ENCODE results near the gene PNMA1.
A peak's percentile ranks its signal among the peaks of the same experiment; 100 is the strongest.

PNMA1 gene

DNA sequence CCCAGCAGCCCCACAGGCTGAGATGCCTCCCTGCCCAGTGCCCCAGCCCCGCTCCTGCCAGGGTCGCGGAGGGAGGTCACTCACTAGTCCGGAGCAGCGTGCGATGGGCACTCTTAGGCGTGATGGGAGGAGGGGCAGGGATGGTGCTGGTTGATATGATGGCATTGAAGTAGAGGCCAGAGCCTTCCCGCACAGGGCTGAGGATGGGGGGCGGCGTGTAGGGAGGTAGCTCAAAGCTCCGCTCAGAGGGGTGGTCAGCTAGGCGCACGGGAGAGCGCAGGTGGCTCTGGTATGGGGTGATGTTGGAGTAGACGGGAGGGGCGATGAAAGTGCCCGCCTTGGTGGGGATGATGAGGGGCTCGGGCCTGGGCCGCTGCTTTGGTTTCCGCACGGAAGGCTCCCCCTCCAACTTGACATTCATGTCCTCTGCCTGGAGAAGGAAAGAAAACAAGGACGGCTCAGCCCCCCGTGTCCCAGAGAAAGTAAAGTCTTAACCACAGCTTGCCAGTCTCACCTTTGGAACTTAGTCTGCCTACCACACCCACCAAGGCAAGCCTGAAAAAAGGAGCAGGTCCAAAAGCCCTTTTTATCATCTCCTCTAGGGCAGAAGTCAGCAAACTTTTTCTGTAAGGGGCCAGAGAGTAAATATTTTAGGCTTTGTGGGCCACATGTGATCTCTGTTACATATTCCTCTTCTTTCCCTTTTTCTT, 15.5 kb upstream of the PNMA1 start:
- no peak for DNase-seq (ENCODE audit: extremely low spot score)
- CTCF ChIA-PET, result interaction anchor here (0.8 to 3.0 kb wide), 13 partner anchors 8 to 320 kb away, joined by 3 to 14 read pairs (median 6); a partner anchor contains a TSS
- POLR2A ChIA-PET, result interaction anchor here (1.8 to 1.9 kb wide), 2 partner anchors 122 to 157 kb away, joined by 7 to 10 read pairs; partner anchors contain the start of genes PTGR2 and ZNF410
- TF ChIP-seq FOXA1 (IDR thresholded peaks at IDR 0.05) (no peak), L3MBTL2 (conservative IDR thresholded peaks at IDR 0.05) (no peak), NFRKB (IDR thresholded peaks at IDR 0.05) (no peak), TARDBP (IDR thresholded peaks at IDR 0.05) (no peak), SUZ12 (IDR thresholded peaks at IDR 0.05) (no peak), SP1 (IDR thresholded peaks at IDR 0.05) (no peak), CTBP1 (IDR thresholded peaks at IDR 0.05; ENCODE audit: borderline replicate concordance) (no peak), ARNT (IDR thresholded peaks at IDR 0.05) (no peak), ZNF384 (IDR thresholded peaks at IDR 0.05) (no peak)

DNA sequence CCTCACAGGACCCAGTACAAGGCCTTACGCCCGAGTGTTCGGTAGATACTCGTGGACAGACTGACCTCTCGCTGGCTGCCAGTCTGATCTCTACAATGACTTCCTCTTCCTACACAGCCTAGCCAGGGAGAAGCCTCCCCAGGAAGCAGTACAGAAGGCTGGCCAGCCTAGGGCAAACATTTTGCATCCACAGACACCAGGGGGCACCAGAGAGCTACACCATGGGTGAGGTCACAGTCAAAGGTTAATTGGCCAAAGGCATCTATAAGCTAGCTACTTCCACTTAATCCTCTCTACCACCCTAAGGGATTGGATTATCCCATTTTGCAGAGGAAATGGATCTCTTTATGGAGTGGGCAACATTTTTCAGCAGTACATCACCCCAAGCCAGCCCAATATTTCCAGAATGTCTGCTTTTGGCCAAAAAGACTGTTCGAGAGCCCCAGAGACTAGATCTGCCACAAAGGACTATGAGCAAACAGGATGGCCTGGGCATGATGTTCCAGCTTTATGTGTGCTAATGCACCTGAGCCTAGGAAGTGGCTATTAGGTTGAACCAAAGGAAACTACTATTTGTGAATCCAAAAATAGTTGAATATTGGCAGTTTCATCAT, 14.6 kb upstream of the PNMA1 start:
- ChIA-PET CTCF (interaction anchor here (0.6 to 3.0 kb wide), 25 partner anchors 9 to 321 kb away, joined by 3 to 14 read pairs (median 4); a partner anchor contains a TSS), POLR2A (interaction anchor here (1.0 to 1.9 kb wide), 4 partner anchors 30 to 158 kb away, joined by 3 to 10 read pairs (median 6); partner anchors contain the start of genes PTGR2 and ZNF410)
- TF ChIP-seq CTBP1 (IDR thresholded peaks at IDR 0.05; ENCODE audit: borderline replicate concordance), result no peak
- TF ChIP-seq L3MBTL2 (conservative IDR thresholded peaks at IDR 0.05), result no peak
- no peak for TF ChIP-seq BHLHE40 (IDR thresholded peaks at IDR 0.05; ENCODE audit: borderline replicate concordance)
- no peak for TF ChIP-seq SUZ12 (IDR thresholded peaks at IDR 0.05)
- no peak for TF ChIP-seq NFRKB (IDR thresholded peaks at IDR 0.05)
- no peak for TF ChIP-seq ARNT (IDR thresholded peaks at IDR 0.05)
- TF ChIP-seq SP1 (IDR thresholded peaks at IDR 0.05), result no peak
- TF ChIP-seq, protein P1, sequence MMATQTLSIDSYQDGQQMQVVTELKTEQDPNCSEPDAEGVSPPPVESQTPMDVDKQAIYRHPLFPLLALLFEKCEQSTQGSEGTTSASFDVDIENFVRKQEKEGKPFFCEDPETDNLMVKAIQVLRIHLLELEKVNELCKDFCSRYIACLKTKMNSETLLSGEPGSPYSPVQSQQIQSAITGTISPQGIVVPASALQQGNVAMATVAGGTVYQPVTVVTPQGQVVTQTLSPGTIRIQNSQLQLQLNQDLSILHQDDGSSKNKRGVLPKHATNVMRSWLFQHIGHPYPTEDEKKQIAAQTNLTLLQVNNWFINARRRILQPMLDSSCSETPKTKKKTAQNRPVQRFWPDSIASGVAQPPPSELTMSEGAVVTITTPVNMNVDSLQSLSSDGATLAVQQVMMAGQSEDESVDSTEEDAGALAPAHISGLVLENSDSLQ (IDR thresholded peaks at IDR 0.05), result no peak
- TF ChIP-seq TARDBP (IDR thresholded peaks at IDR 0.05), result no peak
- TF ChIP-seq ZNF384 (IDR thresholded peaks at IDR 0.05), result no peak
- TF ChIP-seq FOXK2 (IDR thresholded peaks at IDR 0.05), result no peak
- TF ChIP-seq LEF1 (IDR thresholded peaks at IDR 0.05; ENCODE audit: borderline replicate concordance), result no peak
- TF ChIP-seq ELF4 (IDR thresholded peaks at IDR 0.05), result no peak
- TF ChIP-seq HDGF (IDR thresholded peaks at IDR 0.05; ENCODE audit: borderline replicate concordance), result no peak
- no peak for TF ChIP-seq FOXM1 (IDR thresholded peaks at IDR 0.05; ENCODE audit: borderline replicate concordance)
- no peak for TF ChIP-seq FOXA1 (IDR thresholded peaks at IDR 0.05)
- peak; percentile 83 for DNase-seq (ENCODE audit: extremely low spot score)

DNA sequence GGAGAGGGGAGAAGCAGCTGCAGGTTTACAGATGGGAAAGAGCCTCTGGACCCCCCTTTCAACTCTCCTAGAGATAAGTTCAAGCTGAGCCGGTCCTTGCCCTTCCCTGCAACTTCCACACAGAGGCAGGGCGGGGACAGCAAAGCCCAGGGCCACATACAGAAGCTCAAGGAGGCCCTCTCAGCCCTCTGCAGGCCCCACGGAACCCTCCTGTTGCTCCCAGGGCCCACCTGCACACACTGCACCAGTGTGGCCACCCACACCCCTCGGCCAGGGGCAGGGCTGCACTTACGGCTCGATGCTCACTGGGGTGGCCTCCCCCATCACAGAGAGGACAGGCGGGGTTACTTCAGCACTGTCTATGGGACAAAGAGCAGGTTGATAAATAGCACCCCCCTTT, 13.0 kb upstream of the PNMA1 start:
- TF ChIP-seq SP1 (IDR thresholded peaks at IDR 0.05) (no peak), ARNT (IDR thresholded peaks at IDR 0.05) (no peak), BHLHE40 (IDR thresholded peaks at IDR 0.05; ENCODE audit: borderline replicate concordance) (no peak), HDGF (IDR thresholded peaks at IDR 0.05; ENCODE audit: borderline replicate concordance) (no peak), FOXK2 (IDR thresholded peaks at IDR 0.05) (no peak)
- ChIA-PET POLR2A (no interaction called here), CTCF (interaction anchor here (0.7 to 3.0 kb wide), 4 partner anchors 10 to 45 kb away, joined by 3 to 14 read pairs (median 3); no protein-coding TSS in a partner anchor)
- no peak for DNase-seq (ENCODE audit: extremely low spot score)

DNA sequence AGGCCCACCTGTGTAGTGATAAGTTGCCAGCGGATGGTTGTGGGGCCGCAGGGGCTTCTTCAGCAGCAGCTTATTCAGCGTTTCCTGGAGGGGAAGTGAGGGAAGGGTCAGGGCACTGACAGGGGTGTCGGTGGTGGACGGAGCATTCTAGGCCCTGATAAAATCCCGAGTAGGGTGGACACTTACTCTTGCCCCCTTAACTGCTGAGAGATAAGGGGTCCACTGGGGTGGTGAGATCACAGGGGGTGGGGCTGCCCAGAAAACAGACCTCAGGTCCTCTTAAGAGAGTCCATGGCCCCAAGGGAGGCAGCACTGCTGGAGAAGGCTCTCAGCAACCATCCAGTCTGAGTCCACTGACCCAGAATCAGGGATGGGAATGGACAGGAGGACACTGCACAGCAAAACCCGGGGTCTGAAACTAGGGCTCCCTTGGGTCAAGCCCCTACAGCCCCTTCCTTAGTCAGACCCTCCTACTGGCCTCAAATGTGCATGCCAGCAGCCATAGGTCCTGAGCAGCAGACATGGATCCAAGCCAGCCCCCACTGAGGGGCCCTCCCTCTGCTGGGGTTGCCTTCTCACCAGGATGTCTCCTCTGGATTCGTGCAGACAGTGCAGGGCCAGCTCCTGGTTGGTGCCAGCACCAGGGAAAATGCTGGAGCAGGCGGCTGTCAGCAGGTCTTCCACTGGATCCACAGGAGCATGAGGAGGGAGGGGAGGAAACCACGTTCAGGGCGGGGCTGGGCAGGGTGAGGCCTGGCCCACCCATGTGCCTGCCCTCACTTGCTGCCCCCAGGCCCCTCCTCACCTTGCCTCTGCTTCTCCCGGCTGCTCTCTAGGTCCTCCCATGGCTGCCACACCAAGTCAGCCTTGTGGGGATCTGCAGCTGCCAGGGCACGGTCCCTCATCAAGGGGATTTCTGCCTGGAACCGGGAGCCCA, 12.1 kb upstream of the PNMA1 start:
- ChIA-PET POLR2A (no interaction called here), CTCF (interaction anchor here (3.0 kb wide), 1 partner anchor 32 kb away, joined by 14 read pairs; no protein-coding TSS in a partner anchor)
- no peak for TF ChIP-seq ARNT (IDR thresholded peaks at IDR 0.05)
- no peak for TF ChIP-seq ELF4 (IDR thresholded peaks at IDR 0.05)
- TF ChIP-seq, protein P1 (IDR thresholded peaks at IDR 0.05), result no peak
- TF ChIP-seq LEF1 (IDR thresholded peaks at IDR 0.05; ENCODE audit: borderline replicate concordance), result no peak
- DNase-seq (ENCODE audit: extremely low spot score), result no peak

DNA sequence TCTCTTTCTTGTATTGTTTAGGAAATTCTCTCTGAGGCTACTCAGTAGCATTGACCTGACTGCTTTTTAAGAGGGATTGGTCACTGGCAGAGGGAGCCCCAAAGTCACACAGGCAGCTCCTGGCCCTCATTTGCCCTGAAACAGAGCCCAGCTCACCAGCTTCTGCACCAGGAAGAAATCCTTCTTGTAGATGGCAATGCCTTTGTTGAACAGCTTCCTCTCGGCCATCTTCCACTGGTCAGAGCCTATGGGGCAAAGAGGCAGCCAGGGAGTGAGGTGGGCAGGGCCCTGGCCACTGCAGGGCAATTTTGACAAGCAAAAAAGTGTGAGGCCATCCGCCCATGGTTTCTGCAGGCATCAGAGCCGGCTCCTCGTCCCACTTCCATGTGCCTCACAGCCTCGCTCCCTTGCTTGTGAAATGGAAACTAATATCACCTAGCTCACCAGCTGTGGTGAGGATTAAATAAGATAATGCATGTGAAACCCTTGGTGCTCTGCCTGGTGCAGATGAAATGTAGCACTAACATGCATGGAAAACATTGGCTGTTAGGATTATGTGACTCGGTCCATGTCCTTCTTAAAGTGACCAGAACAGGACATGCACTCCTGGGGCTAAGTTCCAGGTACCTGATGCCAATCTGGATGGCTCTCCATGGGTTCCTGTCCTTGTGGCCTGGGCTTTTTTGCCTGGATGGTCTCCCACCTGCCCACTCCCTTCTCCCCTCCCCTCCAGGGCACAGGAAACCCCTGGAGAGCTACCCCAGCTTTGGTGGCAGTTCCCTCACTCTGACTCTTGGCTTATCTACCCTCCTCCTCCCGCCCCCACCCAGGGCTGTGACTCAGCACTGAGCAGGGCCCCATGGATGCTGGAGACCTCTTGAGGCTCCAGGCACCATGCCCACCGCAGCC, 11.2 kb upstream of the PNMA1 start:
- ChIA-PET CTCF (interaction anchor here (1.2 kb wide), 1 partner anchor 100 kb away, joined by 3 read pairs; no protein-coding TSS in a partner anchor), POLR2A (no interaction called here)
- TF ChIP-seq ARNT (IDR thresholded peaks at IDR 0.05) (no peak), SUZ12 (IDR thresholded peaks at IDR 0.05) (no peak), TARDBP (IDR thresholded peaks at IDR 0.05) (no peak), CTBP1 (IDR thresholded peaks at IDR 0.05; ENCODE audit: borderline replicate concordance) (no peak), HDGF (IDR thresholded peaks at IDR 0.05; ENCODE audit: borderline replicate concordance) (no peak), ZNF384 (IDR thresholded peaks at IDR 0.05) (no peak), NFRKB (IDR thresholded peaks at IDR 0.05) (no peak), LEF1 (IDR thresholded peaks at IDR 0.05; ENCODE audit: borderline replicate concordance) (no peak), BHLHE40 (IDR thresholded peaks at IDR 0.05; ENCODE audit: borderline replicate concordance) (no peak), SP1 (IDR thresholded peaks at IDR 0.05) (no peak), FOXA1 (IDR thresholded peaks at IDR 0.05) (no peak), L3MBTL2 (conservative IDR thresholded peaks at IDR 0.05) (no peak), FOXK2 (IDR thresholded peaks at IDR 0.05) (no peak)
- DNase-seq (ENCODE audit: extremely low spot score), result no peak

All from HEK293T (cell line).